GM10266 (cell line): ENCODE measurements around the gene GPNMB.

Experiments used
- DNase-seq: peaks from one replicate; pipeline ENCODE4 v3.0.0; 2012; ENCODE audit errors: extremely low spot score
- TF ChIP-seq, protein P1 (sequence below): IDR thresholded peaks from 2 replicates; pipeline ENCODE4 v1.5.1; 2012; ENCODE audit warnings: mild to moderate bottlenecking, low read depth; ENCODE audit not compliant: control insufficient read depth, insufficient read depth; ENCODE audit errors: missing control alignments

GPNMB gene

DNA sequence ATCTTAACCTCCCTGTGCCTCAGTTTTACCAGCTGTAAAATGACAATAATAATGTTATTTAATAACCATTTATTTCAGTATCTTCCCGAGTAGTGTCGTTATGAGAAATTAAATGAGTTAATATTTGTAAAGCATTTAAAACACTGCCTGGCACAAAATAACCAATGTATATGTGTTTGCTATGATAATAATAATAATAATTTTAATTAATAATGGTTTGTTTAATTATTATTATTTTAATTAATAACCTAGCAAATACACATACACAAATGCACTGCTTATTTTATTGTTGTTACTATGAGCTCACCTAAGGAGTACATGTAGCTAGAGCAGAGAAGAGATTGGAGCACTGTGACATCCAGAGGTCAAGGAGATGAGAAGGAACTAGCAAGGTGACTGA is 18.2 kb upstream of the GPNMB start:
- TF ChIP-seq, protein P1, sequence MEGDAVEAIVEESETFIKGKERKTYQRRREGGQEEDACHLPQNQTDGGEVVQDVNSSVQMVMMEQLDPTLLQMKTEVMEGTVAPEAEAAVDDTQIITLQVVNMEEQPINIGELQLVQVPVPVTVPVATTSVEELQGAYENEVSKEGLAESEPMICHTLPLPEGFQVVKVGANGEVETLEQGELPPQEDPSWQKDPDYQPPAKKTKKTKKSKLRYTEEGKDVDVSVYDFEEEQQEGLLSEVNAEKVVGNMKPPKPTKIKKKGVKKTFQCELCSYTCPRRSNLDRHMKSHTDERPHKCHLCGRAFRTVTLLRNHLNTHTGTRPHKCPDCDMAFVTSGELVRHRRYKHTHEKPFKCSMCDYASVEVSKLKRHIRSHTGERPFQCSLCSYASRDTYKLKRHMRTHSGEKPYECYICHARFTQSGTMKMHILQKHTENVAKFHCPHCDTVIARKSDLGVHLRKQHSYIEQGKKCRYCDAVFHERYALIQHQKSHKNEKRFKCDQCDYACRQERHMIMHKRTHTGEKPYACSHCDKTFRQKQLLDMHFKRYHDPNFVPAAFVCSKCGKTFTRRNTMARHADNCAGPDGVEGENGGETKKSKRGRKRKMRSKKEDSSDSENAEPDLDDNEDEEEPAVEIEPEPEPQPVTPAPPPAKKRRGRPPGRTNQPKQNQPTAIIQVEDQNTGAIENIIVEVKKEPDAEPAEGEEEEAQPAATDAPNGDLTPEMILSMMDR: no peak
- no peak for DNase-seq

DNA sequence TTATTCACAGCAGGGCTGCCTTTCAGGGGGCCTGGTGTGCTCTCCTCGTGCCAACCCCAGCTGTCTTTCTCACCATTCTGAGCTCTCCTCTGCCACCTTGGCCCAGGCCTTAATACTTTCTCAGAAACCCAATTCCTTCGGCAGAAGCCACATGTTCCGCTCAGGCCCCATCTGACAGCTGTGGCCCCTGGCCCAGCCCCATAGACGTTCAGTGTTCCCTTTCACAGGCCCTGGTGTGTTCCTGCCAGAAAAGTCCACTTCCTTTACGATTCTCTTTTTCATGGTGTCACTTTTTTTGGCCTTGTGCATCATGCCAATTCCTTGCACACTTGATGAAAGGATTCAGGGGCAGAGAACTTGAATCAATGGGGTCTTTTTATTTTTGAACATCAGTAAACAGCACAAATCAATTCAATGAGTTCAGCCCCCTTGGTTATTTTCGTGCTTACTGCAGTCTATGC is 15.9 kb upstream of the GPNMB start:
- no peak for DNase-seq
- TF ChIP-seq, protein P1: no peak

DNA sequence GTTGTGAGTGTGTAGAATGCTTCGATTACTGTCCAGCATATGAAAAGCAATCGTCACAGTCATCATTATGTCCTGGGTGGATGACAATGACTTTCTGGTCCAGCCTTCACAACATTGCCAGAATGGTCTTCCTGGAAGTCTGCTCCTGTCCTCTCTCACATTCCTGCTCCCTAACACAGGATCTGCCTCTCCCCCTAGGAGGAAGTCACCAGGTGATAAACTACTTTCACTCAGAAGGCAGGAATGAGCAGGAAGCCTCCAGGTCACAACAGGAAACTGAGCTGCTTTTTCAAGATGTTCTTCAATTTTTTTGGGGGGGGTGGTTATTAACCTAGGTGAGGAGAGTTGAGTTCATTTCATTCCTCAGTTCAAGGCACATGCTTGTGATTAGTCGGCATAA is 13.6 kb upstream of the GPNMB start:
- TF ChIP-seq, protein P1: no peak
- no peak for DNase-seq

DNA sequence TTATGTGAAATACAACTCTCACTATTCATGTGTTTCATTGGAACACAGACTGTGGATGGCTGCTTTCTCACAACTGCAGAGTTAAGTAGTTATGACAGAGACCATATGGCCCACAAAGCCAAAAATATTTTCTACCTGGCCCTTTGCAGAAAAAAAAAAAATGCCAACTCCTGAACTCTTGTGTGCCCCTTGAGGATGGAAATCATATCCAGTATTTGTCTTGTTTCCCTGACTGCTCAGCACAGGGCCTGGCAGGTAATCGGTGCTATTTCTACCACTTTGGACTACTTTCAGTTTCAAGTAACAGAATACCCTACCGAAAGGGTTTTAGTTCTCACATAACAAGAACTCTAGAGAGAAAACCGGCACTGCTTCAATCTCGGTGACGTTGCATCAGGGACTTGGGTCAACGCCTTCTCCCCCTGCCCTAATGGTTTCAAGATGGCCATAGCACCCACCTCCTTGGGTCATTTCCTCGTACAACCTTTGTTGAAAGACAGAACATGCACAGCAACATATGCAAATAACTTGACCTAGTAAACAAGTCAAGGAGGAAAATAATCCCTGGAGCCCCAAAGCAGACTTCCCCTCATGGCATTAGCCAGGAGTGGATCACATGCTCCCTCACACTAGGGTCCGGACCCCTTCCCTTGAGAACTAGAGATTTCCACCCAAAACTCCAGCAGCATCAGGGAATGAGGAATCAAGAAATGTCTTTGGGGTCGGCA is 11.8 kb upstream of the GPNMB start:
- DNase-seq: peak; percentile 69
- TF ChIP-seq, protein P1: no peak

DNA sequence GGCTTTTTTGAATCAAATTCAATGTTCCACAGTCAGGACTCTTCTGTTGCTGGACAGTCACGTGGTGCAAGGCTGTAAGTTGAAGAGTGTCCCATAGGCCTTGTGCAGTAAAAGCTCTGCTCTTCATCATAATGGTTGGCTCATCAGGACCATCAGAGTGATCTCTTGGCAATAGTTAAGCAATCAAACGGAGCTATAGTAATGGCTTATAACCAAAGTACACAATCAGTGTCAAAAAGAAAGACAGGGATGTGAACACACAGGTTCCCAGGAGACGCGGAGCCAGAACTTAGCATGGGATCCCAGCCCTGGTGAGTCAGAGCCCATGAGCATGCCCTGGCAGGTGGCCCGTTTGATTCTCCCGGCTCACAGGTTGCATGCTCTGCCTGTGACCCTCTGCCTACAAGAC is 10.8 kb upstream of the GPNMB start:
- TF ChIP-seq, protein P1: no peak
- no peak for DNase-seq

DNA sequence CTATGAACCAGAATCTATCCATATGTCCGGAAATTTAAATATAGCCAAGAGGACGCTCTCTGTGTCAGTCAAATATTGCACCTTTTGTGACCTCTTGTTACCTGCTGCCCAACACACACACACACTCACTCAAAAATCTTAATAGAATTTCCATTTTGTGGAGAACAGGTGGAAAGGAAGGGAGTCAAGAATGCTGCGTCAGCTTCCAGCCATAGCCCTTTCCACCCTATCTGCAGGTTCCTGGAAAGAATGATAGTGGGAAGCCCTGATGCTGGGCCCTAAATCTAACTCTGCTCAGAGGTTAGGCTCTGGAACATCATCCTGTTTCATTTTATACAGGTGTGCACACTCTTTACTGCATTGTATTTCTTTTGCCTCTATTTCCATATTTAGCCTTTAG is 9.6 kb upstream of the GPNMB start:
- TF ChIP-seq, protein P1: no peak

DNA sequence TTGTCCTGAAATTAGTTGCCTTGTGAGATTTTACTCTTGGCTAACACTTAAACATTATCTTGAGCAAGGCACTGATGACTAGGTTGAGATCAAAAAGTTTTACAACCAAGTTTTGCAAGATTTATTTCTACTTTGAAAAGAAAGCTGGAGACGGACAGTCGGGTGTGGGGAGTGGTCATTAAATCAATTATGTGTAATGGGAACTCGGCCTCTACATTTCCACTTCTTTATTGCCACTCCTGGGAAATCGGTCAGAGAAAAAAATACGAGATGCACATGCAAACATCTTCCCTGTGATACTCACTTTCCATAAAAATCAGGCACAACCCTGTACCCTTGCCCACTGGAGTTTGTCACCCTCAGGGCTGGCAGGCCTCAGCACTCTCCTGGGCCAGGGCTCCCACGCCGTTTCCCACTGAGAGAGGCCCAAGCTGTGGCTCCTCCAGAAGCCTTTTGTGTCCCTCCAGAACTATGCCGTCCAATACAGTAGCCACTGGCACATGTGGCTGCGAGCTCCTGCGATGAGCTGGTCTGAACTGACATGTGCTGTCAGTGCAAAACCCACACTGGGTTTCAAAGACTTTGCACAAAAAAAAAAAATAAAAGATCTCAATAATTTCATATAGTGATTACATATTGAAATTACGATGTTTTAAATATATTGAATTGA is 7.5 kb upstream of the GPNMB start:
- DNase-seq: no peak
- TF ChIP-seq, protein P1: no peak

More for the DNA sequence above, 9.6 kb upstream of the GPNMB start:
- no peak for DNase-seq
